ENCODE data around the gene ZC3H13.

DNA sequence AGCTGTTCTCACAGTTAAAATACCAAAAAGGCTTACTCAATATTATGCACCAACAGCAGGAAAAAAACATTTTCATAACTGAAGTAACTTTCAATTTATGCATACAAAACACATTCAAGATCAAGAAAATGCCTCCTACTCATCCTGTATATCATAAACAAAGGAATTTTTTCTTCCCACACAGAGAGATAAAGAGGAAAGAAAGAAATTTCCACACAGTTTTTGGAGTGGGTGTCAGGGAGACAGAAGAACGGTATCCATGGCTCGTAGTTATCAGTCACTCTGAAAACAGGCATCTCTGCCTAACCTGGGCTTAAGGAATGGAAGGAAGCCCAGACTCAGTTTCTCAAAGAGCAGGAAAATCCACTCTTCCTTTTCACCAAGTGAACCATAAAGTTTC is 108.6 kb downstream of the ZC3H13 start:
- no peak for TF ChIP-seq EP300 (IDR thresholded peaks at IDR 0.05)
- TF ChIP-seq, protein P1, sequence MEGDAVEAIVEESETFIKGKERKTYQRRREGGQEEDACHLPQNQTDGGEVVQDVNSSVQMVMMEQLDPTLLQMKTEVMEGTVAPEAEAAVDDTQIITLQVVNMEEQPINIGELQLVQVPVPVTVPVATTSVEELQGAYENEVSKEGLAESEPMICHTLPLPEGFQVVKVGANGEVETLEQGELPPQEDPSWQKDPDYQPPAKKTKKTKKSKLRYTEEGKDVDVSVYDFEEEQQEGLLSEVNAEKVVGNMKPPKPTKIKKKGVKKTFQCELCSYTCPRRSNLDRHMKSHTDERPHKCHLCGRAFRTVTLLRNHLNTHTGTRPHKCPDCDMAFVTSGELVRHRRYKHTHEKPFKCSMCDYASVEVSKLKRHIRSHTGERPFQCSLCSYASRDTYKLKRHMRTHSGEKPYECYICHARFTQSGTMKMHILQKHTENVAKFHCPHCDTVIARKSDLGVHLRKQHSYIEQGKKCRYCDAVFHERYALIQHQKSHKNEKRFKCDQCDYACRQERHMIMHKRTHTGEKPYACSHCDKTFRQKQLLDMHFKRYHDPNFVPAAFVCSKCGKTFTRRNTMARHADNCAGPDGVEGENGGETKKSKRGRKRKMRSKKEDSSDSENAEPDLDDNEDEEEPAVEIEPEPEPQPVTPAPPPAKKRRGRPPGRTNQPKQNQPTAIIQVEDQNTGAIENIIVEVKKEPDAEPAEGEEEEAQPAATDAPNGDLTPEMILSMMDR (IDR thresholded peaks at IDR 0.05), result no peak
